Measurements from ENCODE around the gene STK32B.

DNA sequence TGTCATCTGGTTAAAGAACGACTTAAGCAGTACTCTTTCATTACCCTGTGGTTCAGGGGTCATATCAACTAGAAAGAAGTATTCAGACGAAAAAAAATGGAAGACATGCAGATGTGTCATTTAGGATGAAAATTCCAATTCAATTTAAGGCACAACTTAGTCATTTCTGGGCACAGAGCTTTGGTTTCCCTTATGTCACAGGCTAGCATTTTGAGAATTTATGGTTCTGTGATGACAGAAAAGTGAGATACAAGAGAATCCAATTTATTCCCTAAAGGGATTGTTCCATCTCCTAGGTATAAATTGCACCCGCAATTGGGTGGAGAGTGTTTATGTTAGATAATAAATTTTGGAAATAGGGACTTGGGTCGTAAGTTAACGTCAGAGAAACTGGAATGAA, 306.6 kb downstream of the STK32B start:
- TF ChIP-seq CTCF (IDR thresholded peaks at IDR 0.05) = no peak
- no peak for TF ChIP-seq POLR2AphosphoS5 (IDR thresholded peaks at IDR 0.05; ENCODE audit: low read depth, low read length)
- TF ChIP-seq SIN3A (IDR thresholded peaks at IDR 0.05; ENCODE audit: borderline replicate concordance, insufficient read depth, low read depth, low read length) = no peak

All from Panc1 (cell line).